Measurements from ENCODE around the gene UBE2E1.

UBE2E1 gene

GRCh38 chr3:23856286-23856685 lies 50.5 kb downstream of the UBE2E1 start:
- Histone ChIP-seq H3K27ac (ENCODE audit: insufficient read depth in 1 of 2, low read depth in 1 of 2, low read length in 2 of 2, poor library complexity in 1 of 2, severe bottlenecking in 2 of 2) (peak overlapping the region in 1 of 2 experiments; percentile 63), H3K4me3 (ENCODE audit: control insufficient read depth in 1 of 7, extremely low read depth in 1 of 7, insufficient read depth in 4 of 7, low read depth in 2 of 7, low read length in 6 of 7) (no peak overlapping the region), H3K9me3 (ENCODE audit: control extremely low read depth in 1 of 5, control insufficient read depth in 4 of 5, insufficient read depth in 2 of 5, low read depth in 1 of 5, low read length in 4 of 5) (peaks cover 0 to 7% (median 2%) of the 10 kb centered on the region in 5 experiments), H3K27me3 (replicated peaks in 2 of 5; ENCODE audit: control insufficient read depth in 4 of 5, insufficient read depth in 5 of 5, low read length in 4 of 5) (no peaks in the 10 kb centered on the region), H3K36me3 (ENCODE audit: control insufficient read depth in 4 of 4, insufficient read depth in 4 of 4, low read length in 3 of 4) (peaks cover 3 to 15% (median 7%) of the 10 kb centered on the region in 4 experiments), H3K4me1 (ENCODE audit: control extremely low read depth in 1 of 4, control insufficient read depth in 4 of 4, insufficient read depth in 4 of 4, low read length in 3 of 4) (peaks cover 18 to 40% (median 32%) of the 10 kb centered on the region in 4 experiments)
- WGBS (ENCODE audit: insufficient coverage), result 100% methylated on average over 1 of the region's 3 CpGs
- DNase-seq, result no peak
- CTCF ChIA-PET, result interaction anchor here (0.6 to 2.9 kb wide), 2 partner anchors 11 to 67 kb away, joined by 3 to 22 read pairs; no protein-coding TSS in a partner anchor
- POLR2A ChIA-PET, result interaction anchor here (0.6 kb wide), 1 partner anchor 23 kb away, joined by 3 read pairs; no protein-coding TSS in a partner anchor

GRCh38 chr3:23859012-23859743 lies 53.4 kb downstream of the UBE2E1 start:
- no peaks in the 10 kb centered on the region for H3K27me3 ChIP-seq (replicated peaks in 2 of 5; ENCODE audit: control insufficient read depth in 4 of 5, insufficient read depth in 5 of 5, low read length in 4 of 5)
- DNase-seq, result no peak
- H3K9me3 ChIP-seq (ENCODE audit: control extremely low read depth in 1 of 5, control insufficient read depth in 4 of 5, insufficient read depth in 2 of 5, low read depth in 1 of 5, low read length in 4 of 5), result no peaks in the 10 kb centered on the region
- ChIA-PET CTCF (interaction anchor here (0.9 to 2.4 kb wide), 6 partner anchors 11 to 29 kb away, joined by 3 to 9 read pairs (median 4); no protein-coding TSS in a partner anchor), POLR2A (no interaction called here)
- H3K4me3 ChIP-seq (ENCODE audit: control insufficient read depth in 1 of 7, extremely low read depth in 1 of 7, insufficient read depth in 4 of 7, low read depth in 2 of 7, low read length in 6 of 7), result no peak overlapping the region
- no peak overlapping the region for H3K27ac ChIP-seq (ENCODE audit: insufficient read depth in 1 of 2, low read depth in 1 of 2, low read length in 2 of 2, poor library complexity in 1 of 2, severe bottlenecking in 2 of 2)
- WGBS (ENCODE audit: insufficient coverage), result no CpG with 5 or more reads among the region's 1 CpG
- peaks cover 18 to 46% (median 32%) of the 10 kb centered on the region in 4 experiments for H3K4me1 ChIP-seq (ENCODE audit: control extremely low read depth in 1 of 4, control insufficient read depth in 4 of 4, insufficient read depth in 4 of 4, low read length in 3 of 4)
- peaks cover 0 to 11% (median 7%) of the 10 kb centered on the region in 4 experiments for H3K36me3 ChIP-seq (ENCODE audit: control insufficient read depth in 4 of 4, insufficient read depth in 4 of 4, low read length in 3 of 4)

- no peak overlapping the region for H3K4me3 ChIP-seq (ENCODE audit: control insufficient read depth in 1 of 7, extremely low read depth in 1 of 7, insufficient read depth in 4 of 7, low read depth in 2 of 7, low read length in 6 of 7)
- POLR2A ChIA-PET, result no interaction called here
- H3K27ac ChIP-seq (ENCODE audit: insufficient read depth in 1 of 2, low read depth in 1 of 2, low read length in 2 of 2, poor library complexity in 1 of 2, severe bottlenecking in 2 of 2), result no peak overlapping the region
- no peaks in the 10 kb centered on the region for H3K9me3 ChIP-seq (ENCODE audit: control extremely low read depth in 1 of 5, control insufficient read depth in 4 of 5, insufficient read depth in 2 of 5, low read depth in 1 of 5, low read length in 4 of 5)
- CTCF ChIA-PET, result interaction anchor here (1.1 to 2.4 kb wide), 3 partner anchors 11 to 30 kb away, joined by 3 to 9 read pairs (median 4); no protein-coding TSS in a partner anchor
- no peaks in the 10 kb centered on the region for H3K27me3 ChIP-seq (replicated peaks in 2 of 5; ENCODE audit: control insufficient read depth in 4 of 5, insufficient read depth in 5 of 5, low read length in 4 of 5)
- H3K4me1 ChIP-seq (ENCODE audit: control extremely low read depth in 1 of 4, control insufficient read depth in 4 of 4, insufficient read depth in 4 of 4, low read length in 3 of 4), result peaks cover 18 to 49% (median 32%) of the 10 kb centered on the region in 4 experiments
- DNase-seq, result no peak
- WGBS (ENCODE audit: insufficient coverage), result 98% methylated on average over 4 of the region's 7 CpGs
- peaks cover 0 to 12% (median 7%) of the 10 kb centered on the region in 4 experiments for H3K36me3 ChIP-seq (ENCODE audit: control insufficient read depth in 4 of 4, insufficient read depth in 4 of 4, low read length in 3 of 4)
These were observed 54.2 kb downstream of the UBE2E1 start for GRCh38 chr3:23859839-23860382.

- Histone ChIP-seq H3K4me3 (ENCODE audit: control insufficient read depth in 1 of 7, extremely low read depth in 1 of 7, insufficient read depth in 4 of 7, low read depth in 2 of 7, low read length in 6 of 7) (no peak overlapping the region), H3K36me3 (ENCODE audit: control insufficient read depth in 4 of 4, insufficient read depth in 4 of 4, low read length in 3 of 4) (peaks cover 0 to 16% (median 7%) of the 10 kb centered on the region in 4 experiments), H3K27ac (ENCODE audit: insufficient read depth in 1 of 2, low read depth in 1 of 2, low read length in 2 of 2, poor library complexity in 1 of 2, severe bottlenecking in 2 of 2) (no peak overlapping the region), H3K27me3 (replicated peaks in 2 of 5; ENCODE audit: control insufficient read depth in 4 of 5, insufficient read depth in 5 of 5, low read length in 4 of 5) (no peaks in the 10 kb centered on the region), H3K9me3 (ENCODE audit: control extremely low read depth in 1 of 5, control insufficient read depth in 4 of 5, insufficient read depth in 2 of 5, low read depth in 1 of 5, low read length in 4 of 5) (no peaks in the 10 kb centered on the region), H3K4me1 (ENCODE audit: control extremely low read depth in 1 of 4, control insufficient read depth in 4 of 4, insufficient read depth in 4 of 4, low read length in 3 of 4) (peaks cover 14 to 51% (median 38%) of the 10 kb centered on the region in 4 experiments)
- CTCF ChIA-PET, result interaction anchor here (1.3 to 2.2 kb wide), 5 partner anchors 9 to 27 kb away, joined by 3 to 14 read pairs (median 5); no protein-coding TSS in a partner anchor
- POLR2A ChIA-PET, result no interaction called here
- WGBS (ENCODE audit: insufficient coverage), result 94% methylated on average over 8 of the region's 9 CpGs
- no peak for DNase-seq
These were observed 55.9 kb downstream of the UBE2E1 start for GRCh38 chr3:23861689-23862088.

- no CpG with 5 or more reads among the region's 1 CpG for WGBS (ENCODE audit: insufficient coverage)
- Histone ChIP-seq H3K36me3 (ENCODE audit: control insufficient read depth in 4 of 4, insufficient read depth in 4 of 4, low read length in 3 of 4) (peaks cover 0 to 16% (median 7%) of the 10 kb centered on the region in 4 experiments), H3K9me3 (ENCODE audit: control extremely low read depth in 1 of 5, control insufficient read depth in 4 of 5, insufficient read depth in 2 of 5, low read depth in 1 of 5, low read length in 4 of 5) (no peaks in the 10 kb centered on the region), H3K27me3 (replicated peaks in 2 of 5; ENCODE audit: control insufficient read depth in 4 of 5, insufficient read depth in 5 of 5, low read length in 4 of 5) (no peaks in the 10 kb centered on the region), H3K4me1 (ENCODE audit: control extremely low read depth in 1 of 4, control insufficient read depth in 4 of 4, insufficient read depth in 4 of 4, low read length in 3 of 4) (peaks cover 5 to 37% (median 26%) of the 10 kb centered on the region in 4 experiments), H3K4me3 (ENCODE audit: control insufficient read depth in 1 of 7, extremely low read depth in 1 of 7, insufficient read depth in 4 of 7, low read depth in 2 of 7, low read length in 6 of 7) (no peak overlapping the region), H3K27ac (ENCODE audit: insufficient read depth in 1 of 2, low read depth in 1 of 2, low read length in 2 of 2, poor library complexity in 1 of 2, severe bottlenecking in 2 of 2) (no peak overlapping the region)
- no peak for DNase-seq
- ChIA-PET CTCF (interaction anchor here (1.4 to 4.2 kb wide), 4 partner anchors 11 to 30 kb away, joined by 5 to 29 read pairs (median 10); no protein-coding TSS in a partner anchor), POLR2A (no interaction called here)
These were observed 57.3 kb downstream of the UBE2E1 start for GRCh38 chr3:23863060-23863459.

GRCh38 chr3:23864931-23865330 lies 59.2 kb downstream of the UBE2E1 start:
- 100% methylated on average over 1 of the region's 1 CpG for WGBS (ENCODE audit: insufficient coverage)
- DNase-seq, result no peak
- no peak overlapping the region for H3K27ac ChIP-seq (ENCODE audit: insufficient read depth in 1 of 2, low read depth in 1 of 2, low read length in 2 of 2, poor library complexity in 1 of 2, severe bottlenecking in 2 of 2)
- POLR2A ChIA-PET, result interaction anchor here (1.2 kb wide), 1 partner anchor 16 kb away, joined by 3 read pairs; no protein-coding TSS in a partner anchor
- CTCF ChIA-PET, result interaction anchor here (0.9 to 4.2 kb wide), 6 partner anchors 10 to 32 kb away, joined by 4 to 29 read pairs (median 6); no protein-coding TSS in a partner anchor
- no peak overlapping the region for H3K4me3 ChIP-seq (ENCODE audit: control insufficient read depth in 1 of 7, extremely low read depth in 1 of 7, insufficient read depth in 4 of 7, low read depth in 2 of 7, low read length in 6 of 7)
- no peaks in the 10 kb centered on the region for H3K27me3 ChIP-seq (replicated peaks in 2 of 5; ENCODE audit: control insufficient read depth in 4 of 5, insufficient read depth in 5 of 5, low read length in 4 of 5)
- no peaks in the 10 kb centered on the region for H3K9me3 ChIP-seq (ENCODE audit: control extremely low read depth in 1 of 5, control insufficient read depth in 4 of 5, insufficient read depth in 2 of 5, low read depth in 1 of 5, low read length in 4 of 5)
- peaks cover 1 to 23% (median 14%) of the 10 kb centered on the region in 4 experiments for H3K4me1 ChIP-seq (ENCODE audit: control extremely low read depth in 1 of 4, control insufficient read depth in 4 of 4, insufficient read depth in 4 of 4, low read length in 3 of 4)
- H3K36me3 ChIP-seq (ENCODE audit: control insufficient read depth in 4 of 4, insufficient read depth in 4 of 4, low read length in 3 of 4), result peaks cover 0 to 16% (median 7%) of the 10 kb centered on the region in 4 experiments

Measured in common myeloid progenitor, CD34-positive (primary cell).